ENCODE measurements around the gene SUFU. TPM values are rescaled to one million over a fixed set of nuclear protein-coding genes. Genes with fewer than 3 reads are reported as not detected.

SUFU gene
- total and polyA plus RNA-seq, 2 of the 13 experiments (the other 11 are each of a cell fraction or from before 2014, with no cell fraction given): 2.9 to 5.5 TPM

- TF ChIP-seq ZNF407 (CRISPR knock-in tag; IDR thresholded peaks at IDR 0.05; ENCODE audit: not compliant biosample characterization): peak; percentile 54
- 0 out of 2 replicates have a peak, but pooled peaks have one; percentile 43 for TF ChIP-seq ZKSCAN8 (CRISPR knock-in tag; IDR thresholded peaks at IDR 0.05; ENCODE audit: borderline replicate concordance)
- TF ChIP-seq SOX5 (CRISPR knock-in tag; IDR thresholded peaks at IDR 0.05; ENCODE audit: borderline replicate concordance): peak; percentile 16; the same call in 1 of the 2 replicates
- TF ChIP-seq HOXD1 (CRISPR knock-in tag; IDR thresholded peaks at IDR 0.05): 0 out of 2 replicates have a peak, but pooled peaks have one; percentile 30
- 0 out of 2 replicates have a peak, but pooled peaks have one; percentile 39 for TF ChIP-seq MYC (CRISPR knock-in tag; IDR thresholded peaks at IDR 0.05; ENCODE audit: borderline replicate concordance)
- TF ChIP-seq SRSF1 (optimal IDR thresholded peaks at IDR 0.05; ENCODE audit: low read depth, low read length): no peak
- TF ChIP-seq ZNF792 (CRISPR knock-in tag; IDR thresholded peaks at IDR 0.05): 0 out of 2 replicates have a peak, but pooled peaks have one; percentile 15
- TF ChIP-seq SP5 (CRISPR knock-in tag; IDR thresholded peaks at IDR 0.05; ENCODE audit: borderline replicate concordance, low read depth): no peak
- peak; percentile 46; the same call in 1 of the 2 replicates for TF ChIP-seq GABPB1 (CRISPR knock-in tag; IDR thresholded peaks at IDR 0.05)
- TF ChIP-seq ZNF225 (CRISPR knock-in tag; IDR thresholded peaks at IDR 0.05): peak; percentile 73; the same call in 1 of the 2 replicates
- peak; percentile 72; the same call in 1 of the 2 replicates for TF ChIP-seq PHF21A (CRISPR knock-in tag; IDR thresholded peaks at IDR 0.05)
- peak; percentile 68 for TF ChIP-seq YY1 (IDR thresholded peaks at IDR 0.05; ENCODE audit: insufficient read depth, insufficient replicate concordance, low read depth, low read length)
- TF ChIP-seq TFDP1 (CRISPR knock-in tag; IDR thresholded peaks at IDR 0.05; ENCODE audit: borderline replicate concordance): peak; percentile 50; the same call in 1 of the 2 replicates
- peak; percentile 81; the same call in 1 of the 2 replicates for TF ChIP-seq KDM5B (CRISPR knock-in tag; IDR thresholded peaks at IDR 0.05; ENCODE audit: borderline replicate concordance)
- TF ChIP-seq ELF1 (CRISPR knock-in tag; IDR thresholded peaks at IDR 0.05): 0 out of 2 replicates have a peak, but pooled peaks have one; percentile 18
- peak in 1 of 2 experiments; percentile 38; a peak in 1 of 4 replicates for TF ChIP-seq NR2F1 (CRISPR knock-in tag; IDR thresholded peaks at IDR 0.05)
- peak; percentile 44; the same call in 1 of the 2 replicates for TF ChIP-seq ZFP91 (CRISPR knock-in tag; IDR thresholded peaks at IDR 0.05; ENCODE audit: borderline replicate concordance)
- peak; percentile 76 for TF ChIP-seq MAX (IDR thresholded peaks at IDR 0.05)
- TF ChIP-seq RAD21 (CRISPR knock-in tag; IDR thresholded peaks at IDR 0.05): peak; percentile 91
These were observed 175.1 kb downstream of the SUFU start (continued) for GRCh38 chr10:102678842-102679289.

All from HepG2 (cell line).